ENCODE results near the gene ARL13B. TPM values are rescaled to one million over a fixed set of nuclear protein-coding genes. Genes with fewer than 3 reads are reported as not detected.

The ARL13B gene
- total RNA-seq, 2 donors from 2014 or later: 9.9 to 15.6 TPM

DNA sequence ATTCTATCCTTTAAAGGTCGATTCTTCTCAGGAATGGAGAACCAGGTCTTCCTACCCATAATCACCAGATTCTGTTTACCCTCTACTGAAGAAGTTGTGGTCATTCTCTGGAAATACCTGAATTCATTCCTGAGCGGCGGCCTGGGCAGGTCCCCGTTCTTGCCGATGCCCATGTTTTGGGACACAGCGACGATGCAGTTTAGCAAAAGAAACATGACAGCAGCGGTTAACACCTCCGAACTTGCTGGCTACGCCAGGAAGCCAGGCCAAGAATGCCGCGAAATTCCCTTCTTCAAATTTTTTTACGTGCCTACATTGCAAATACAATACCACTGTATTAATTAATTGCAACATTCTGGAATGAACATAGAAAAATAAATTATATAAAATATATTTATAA, 81.3 kb downstream of the ARL13B start:
- ATAC-seq (no peak), DNase-seq (ENCODE audit: low spot score) (no peak)
- Mint-ChIP-seq H3K36me3 (peaks cover 4% of the 10 kb centered on the region), H3K4me3 (no peak overlapping the region), H3K9me3 (no peaks in the 10 kb centered on the region), H3K27me3 (no peaks in the 10 kb centered on the region), H3K4me1 (ENCODE audit: low read depth in 2 of 2) (peaks cover 23 to 41% of the 10 kb centered on the region in 2 donors), H3K27ac (no peak overlapping the region)

DNA sequence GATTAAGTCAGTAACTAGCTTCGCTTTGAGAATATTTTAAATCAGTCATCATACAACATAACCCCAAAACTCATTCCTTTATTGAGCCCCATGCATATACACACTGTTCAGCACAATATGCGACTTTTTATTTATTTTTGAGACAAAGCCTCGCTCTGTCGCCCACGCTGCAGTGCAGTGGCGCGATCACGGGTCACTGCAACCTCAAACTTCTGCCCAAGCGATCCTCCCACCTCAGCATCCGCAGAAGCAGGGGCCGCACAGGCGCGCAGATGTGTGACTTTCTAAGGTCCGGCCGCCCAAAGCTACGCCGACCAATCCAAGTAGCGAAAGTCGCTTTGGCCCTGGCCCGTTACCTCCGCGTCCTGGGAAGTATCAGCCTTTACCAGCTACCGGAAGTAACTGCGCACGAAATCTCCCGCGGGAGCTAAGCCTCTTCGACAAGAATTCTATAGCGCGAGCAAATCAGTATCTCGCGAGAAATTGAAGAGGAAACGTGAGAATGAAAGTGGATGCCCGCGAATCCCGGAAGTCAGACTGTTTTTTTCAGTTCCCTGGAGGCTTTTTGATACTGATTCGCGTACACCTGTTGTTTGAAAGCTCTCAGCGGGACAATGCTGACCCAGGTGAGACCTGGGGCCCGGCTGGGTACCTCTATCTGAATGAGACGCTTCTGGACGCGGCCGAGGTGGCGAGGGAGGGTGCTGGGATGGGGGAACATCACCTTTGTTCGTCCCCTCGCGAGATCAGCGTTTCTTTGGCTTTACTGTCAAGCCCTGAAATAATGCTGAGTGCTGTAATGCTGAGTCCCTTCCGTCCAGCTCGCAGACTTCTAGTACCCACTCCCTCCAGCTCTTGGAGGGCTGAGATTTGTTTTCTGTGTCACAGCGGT, 82.8 kb downstream of the ARL13B start, which contains the start of the genes DHFR2 and NSUN3:
DHFR2 (minus strand) TSS at position 404 of the 892 bp plus-strand sequence. CDS start 1,405 bp downstream, outside the sequence.
NSUN3 (plus strand) TSS at position 549 of the 892 bp plus-strand sequence; CDS start at position 615, 66 bp downstream.
- H3K36me3 Mint-ChIP-seq: peaks cover 17% of the 10 kb centered on the region
- H3K4me3 Mint-ChIP-seq: peak within 1 kb of the TSS; percentile 98
- ATAC-seq (peak; percentile 94 to 96), DNase-seq (ENCODE audit: low spot score) (peak; percentile 94)
- no peaks in the 10 kb centered on the region for H3K27me3 Mint-ChIP-seq
- H3K9me3 Mint-ChIP-seq: no peaks in the 10 kb centered on the region
- H3K4me1 Mint-ChIP-seq (ENCODE audit: low read depth in 2 of 2): peaks cover 36 to 55% of the 10 kb centered on the region in 2 donors
- H3K27ac Mint-ChIP-seq: peak within 1 kb of the TSS; percentile 98 to 100

DNA sequence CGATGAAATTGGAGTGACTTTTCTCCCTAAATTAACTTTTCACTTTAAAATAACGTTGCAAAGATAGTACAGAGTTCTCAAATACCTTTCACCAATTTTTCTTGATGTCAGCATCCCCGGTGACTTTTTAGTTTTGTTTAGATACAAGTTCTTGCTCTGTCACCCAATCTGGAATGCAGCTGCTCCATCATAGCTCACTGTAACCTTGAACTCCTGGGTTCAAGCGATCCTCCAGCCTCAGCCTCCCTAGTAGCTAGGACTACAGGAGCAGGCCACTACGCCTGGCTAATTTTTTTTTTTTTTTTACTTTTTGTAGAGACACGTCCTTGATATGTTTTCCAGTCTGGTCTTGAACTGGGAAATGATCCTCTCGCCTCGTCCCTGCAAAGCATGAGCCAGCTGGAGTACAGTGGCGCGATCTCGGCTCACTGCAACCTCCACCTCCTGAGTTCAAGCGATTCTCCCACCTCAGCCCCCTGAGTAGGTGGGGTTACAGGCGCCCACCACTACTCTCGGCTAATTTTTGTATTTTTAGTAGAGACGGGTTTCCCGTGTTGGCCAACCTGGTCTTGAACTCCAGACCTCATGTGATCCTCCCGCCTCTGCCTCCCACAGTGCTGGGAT, 83.7 kb downstream of the ARL13B start:
- H3K4me1 Mint-ChIP-seq (ENCODE audit: low read depth in 2 of 2): peaks cover 34 to 54% of the 10 kb centered on the region in 2 donors
- ATAC-seq (no peak), DNase-seq (ENCODE audit: low spot score) (no peak)
- H3K27ac Mint-ChIP-seq: peak overlapping the region; percentile 98 to 100
- H3K27me3 Mint-ChIP-seq: no peaks in the 10 kb centered on the region
- H3K36me3 Mint-ChIP-seq: peaks cover 21% of the 10 kb centered on the region
- H3K9me3 Mint-ChIP-seq: no peaks in the 10 kb centered on the region
- H3K4me3 Mint-ChIP-seq: peak overlapping the region; percentile 98

DNA sequence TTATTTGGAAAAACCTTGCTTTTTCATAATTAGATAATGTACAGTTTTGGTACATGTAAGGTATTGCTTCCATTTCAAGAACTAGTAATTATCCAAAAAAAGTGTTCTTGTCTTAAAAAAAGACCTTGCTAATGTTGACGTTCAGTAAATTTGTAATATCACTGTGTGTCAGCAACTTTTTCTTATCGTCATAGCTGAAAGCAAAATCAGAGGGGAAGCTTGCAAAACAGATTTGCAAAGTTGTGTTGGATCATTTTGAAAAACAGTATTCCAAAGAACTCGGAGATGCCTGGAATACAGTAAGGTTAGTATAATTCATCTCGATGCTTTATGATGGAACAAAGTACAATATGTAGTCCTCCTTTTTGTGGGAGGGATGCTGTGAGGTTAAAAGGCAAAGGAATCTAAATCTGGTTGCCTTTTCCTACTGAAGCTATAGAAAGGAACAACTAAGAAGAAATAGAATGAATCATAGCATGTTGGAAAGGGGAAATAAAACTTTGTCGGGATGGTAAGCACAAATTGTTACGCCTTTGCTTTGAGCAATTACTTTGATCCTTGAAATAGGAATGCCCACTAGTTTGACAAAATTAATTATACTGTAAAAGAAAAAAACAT, 84.4 kb downstream of the ARL13B start:
- Mint-ChIP-seq H3K27me3 (no peaks in the 10 kb centered on the region), H3K36me3 (peaks cover 21% of the 10 kb centered on the region), H3K4me3 (peak overlapping the region; percentile 98), H3K9me3 (no peaks in the 10 kb centered on the region), H3K4me1 (ENCODE audit: low read depth in 2 of 2) (peaks cover 38 to 59% of the 10 kb centered on the region in 2 donors), H3K27ac (peak overlapping the region; percentile 98 to 100)
- ATAC-seq: no peak
- DNase-seq (ENCODE audit: low spot score): no peak

- Mint-ChIP-seq H3K4me1 (ENCODE audit: low read depth in 2 of 2) (peaks cover 38 to 60% of the 10 kb centered on the region in 2 donors), H3K36me3 (peaks cover 21% of the 10 kb centered on the region), H3K9me3 (no peaks in the 10 kb centered on the region), H3K27ac (peak overlapping the region; percentile 98 to 100), H3K27me3 (no peaks in the 10 kb centered on the region), H3K4me3 (peak overlapping the region; percentile 98)
- no peak for ATAC-seq
- DNase-seq (ENCODE audit: low spot score): no peak
Observed at GRCh38 chr3:94065122-94065521, 85.2 kb downstream of the ARL13B start.

- ATAC-seq (no peak), DNase-seq (ENCODE audit: low spot score) (no peak)
- H3K4me3 Mint-ChIP-seq: no peak overlapping the region
- H3K27ac Mint-ChIP-seq: peak overlapping the region; percentile 51 to 69
- H3K27me3 Mint-ChIP-seq: no peaks in the 10 kb centered on the region
- H3K4me1 Mint-ChIP-seq (ENCODE audit: low read depth in 2 of 2): peaks cover 41 to 54% of the 10 kb centered on the region in 2 donors
- H3K36me3 Mint-ChIP-seq: peaks cover 17% of the 10 kb centered on the region
- H3K9me3 Mint-ChIP-seq: no peaks in the 10 kb centered on the region
Observed at GRCh38 chr3:94065819-94066480, 86.0 kb downstream of the ARL13B start.

DNA sequence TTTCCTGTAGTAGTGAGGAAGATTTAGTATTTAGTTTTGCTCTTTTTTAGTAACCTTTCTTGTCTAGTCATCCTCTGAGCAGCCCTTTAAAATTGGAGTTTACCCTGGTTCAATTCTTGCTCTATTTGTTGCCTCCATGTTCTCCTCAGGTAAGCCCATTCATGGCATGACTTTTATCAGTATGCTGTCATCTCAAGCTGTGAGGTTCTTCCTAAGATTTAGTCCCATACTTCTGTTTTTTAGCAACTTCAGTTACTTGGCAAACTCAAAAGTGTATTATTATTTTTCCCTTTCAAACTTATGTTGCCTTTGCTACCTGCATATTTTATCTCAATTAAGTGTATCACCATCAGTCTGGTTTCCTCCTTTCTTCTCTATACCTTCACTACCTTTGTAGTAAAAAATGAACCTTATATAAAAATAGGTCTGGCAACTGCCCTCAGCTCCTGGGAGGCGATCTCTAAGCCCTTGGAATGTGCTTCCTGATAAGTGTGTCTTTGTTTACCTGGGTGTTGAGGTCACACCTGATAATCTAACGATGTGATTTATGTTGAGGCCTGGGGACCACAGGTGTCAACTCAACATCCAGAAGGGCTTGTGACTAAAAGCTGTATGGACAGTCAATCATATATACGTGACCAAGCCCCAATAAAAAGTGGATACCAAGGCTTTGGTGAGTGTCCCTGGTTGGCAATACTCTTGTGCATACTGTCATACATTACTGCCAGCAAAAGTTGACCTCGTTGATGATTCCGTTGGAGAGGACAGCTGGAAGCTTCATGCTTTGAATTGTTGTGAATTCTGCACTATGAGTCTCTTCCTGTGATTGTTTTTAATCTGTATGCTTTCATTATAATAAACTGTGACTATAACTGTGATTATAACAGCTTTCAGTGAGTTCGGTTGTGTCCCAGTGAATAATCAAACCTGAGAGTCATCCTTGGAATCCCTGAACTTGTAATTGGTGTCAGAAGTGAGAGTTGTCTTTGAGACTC, 86.8 kb downstream of the ARL13B start:
- DNase-seq (ENCODE audit: low spot score): no peak
- Mint-ChIP-seq H3K4me1 (ENCODE audit: low read depth in 2 of 2) (peaks cover 44 to 57% of the 10 kb centered on the region in 2 donors), H3K27ac (peak overlapping the region; percentile 51 to 69), H3K36me3 (peaks cover 17% of the 10 kb centered on the region), H3K9me3 (no peaks in the 10 kb centered on the region), H3K27me3 (no peaks in the 10 kb centered on the region), H3K4me3 (peak overlapping the region; percentile 52)
- ATAC-seq: no peak

- peak overlapping the region in 1 of 2 donors; percentile 68 for H3K27ac Mint-ChIP-seq
- peaks cover 35% of the 10 kb centered on the region for H3K36me3 Mint-ChIP-seq
- no peak for DNase-seq (ENCODE audit: low spot score)
- H3K4me3 Mint-ChIP-seq: no peak overlapping the region
- H3K4me1 Mint-ChIP-seq (ENCODE audit: low read depth in 2 of 2): peaks cover 53 to 65% of the 10 kb centered on the region in 2 donors
- no peak for ATAC-seq
- no peaks in the 10 kb centered on the region for H3K9me3 Mint-ChIP-seq
- H3K27me3 Mint-ChIP-seq: no peaks in the 10 kb centered on the region
Observed at GRCh38 chr3:94069194-94069813, 89.3 kb downstream of the ARL13B start.

DNA sequence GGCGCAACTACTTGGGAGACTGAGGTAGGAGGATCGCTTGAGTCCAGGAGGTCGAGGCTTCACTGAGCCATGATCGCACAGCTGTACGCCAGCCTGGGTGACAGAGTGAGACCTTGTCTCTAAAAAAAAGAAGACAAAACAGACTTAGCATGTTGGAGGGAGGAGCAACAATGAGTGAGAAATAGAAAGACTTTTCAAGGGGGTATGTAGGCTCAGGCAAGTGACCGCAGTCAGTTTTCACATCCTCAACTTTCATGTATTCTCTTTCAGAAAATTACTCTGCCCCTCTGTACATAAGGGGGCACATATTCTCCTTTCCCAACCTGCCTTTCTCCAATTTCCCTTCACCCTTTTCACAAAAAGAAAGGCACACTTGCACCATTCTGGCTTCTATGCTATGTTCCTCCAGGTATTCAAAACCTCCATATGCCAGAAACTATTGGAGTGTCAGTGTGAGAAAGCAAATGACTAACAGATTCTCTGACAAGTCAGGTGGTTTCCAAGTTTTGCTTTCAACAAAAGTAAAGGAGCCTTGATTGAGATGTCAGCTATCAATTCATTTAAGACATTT, 90.5 kb downstream of the ARL13B start:
- H3K9me3 Mint-ChIP-seq: no peaks in the 10 kb centered on the region
- no peak overlapping the region for H3K4me3 Mint-ChIP-seq
- H3K27me3 Mint-ChIP-seq: no peaks in the 10 kb centered on the region
- H3K36me3 Mint-ChIP-seq: peaks cover 39% of the 10 kb centered on the region
- peaks cover 51 to 58% of the 10 kb centered on the region in 2 donors for H3K4me1 Mint-ChIP-seq (ENCODE audit: low read depth in 2 of 2)
- ATAC-seq: no peak
- no peak for DNase-seq (ENCODE audit: low spot score)
- H3K27ac Mint-ChIP-seq: no peak overlapping the region

DNA sequence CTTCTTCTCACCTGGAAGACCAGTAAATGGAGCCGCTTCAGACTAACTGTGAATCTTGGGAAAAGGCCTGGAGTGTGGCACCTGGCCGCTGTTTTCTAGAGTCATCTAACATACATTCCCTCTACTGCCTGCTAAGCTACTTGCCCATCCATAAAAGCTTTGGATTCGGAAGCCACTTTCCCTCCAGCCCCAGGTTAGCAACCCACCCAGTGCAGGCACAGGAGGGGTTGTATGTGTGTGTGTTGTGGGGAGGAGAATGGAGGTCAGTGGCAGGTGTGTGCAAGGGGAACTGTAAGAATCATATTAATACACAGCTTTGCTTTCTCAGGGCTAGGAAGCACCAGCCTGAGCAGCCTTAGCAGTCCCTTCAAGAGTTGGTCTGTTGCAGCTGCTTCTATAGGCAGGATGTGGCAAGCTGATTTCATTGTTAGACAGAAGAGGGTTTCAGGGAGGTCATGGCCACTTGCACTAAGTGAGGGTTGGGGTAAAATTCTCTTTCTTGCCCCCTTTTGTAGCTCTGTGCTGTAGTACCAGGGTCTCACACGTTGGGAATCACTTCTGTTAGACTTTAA, 91.8 kb downstream of the ARL13B start:
- Mint-ChIP-seq H3K27ac (peak overlapping the region in 1 of 2 donors; percentile 31), H3K27me3 (no peaks in the 10 kb centered on the region), H3K4me3 (no peak overlapping the region), H3K4me1 (ENCODE audit: low read depth in 2 of 2) (peaks cover 46 to 48% of the 10 kb centered on the region in 2 donors), H3K36me3 (peaks cover 41% of the 10 kb centered on the region), H3K9me3 (no peaks in the 10 kb centered on the region)
- ATAC-seq (peak in 1 of 2 donors; percentile 38), DNase-seq (ENCODE audit: low spot score) (no peak)

DNA sequence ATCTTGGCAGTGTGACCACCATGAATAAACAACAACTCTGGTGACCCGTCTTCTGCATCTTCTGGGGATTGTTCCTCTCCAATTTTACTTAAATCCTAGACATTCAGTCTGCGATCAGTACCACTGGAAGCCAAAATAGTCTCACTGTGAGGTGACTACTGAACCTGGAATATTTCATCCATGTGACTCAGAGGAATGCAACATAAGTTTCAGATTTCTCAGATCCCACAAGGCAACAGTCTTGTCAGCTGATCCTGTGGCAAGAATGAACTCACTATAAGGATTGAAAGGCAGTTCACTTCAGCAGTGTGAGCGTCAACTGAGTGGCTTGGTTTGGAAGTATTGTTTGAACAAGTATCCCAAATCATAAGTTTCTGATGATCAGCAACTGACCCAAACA, 96.1 kb downstream of the ARL13B start:
- Mint-ChIP-seq H3K27ac (no peak overlapping the region), H3K27me3 (no peaks in the 10 kb centered on the region), H3K4me1 (ENCODE audit: low read depth in 2 of 2) (peaks cover 51 to 52% of the 10 kb centered on the region in 2 donors), H3K9me3 (no peaks in the 10 kb centered on the region), H3K4me3 (no peak overlapping the region), H3K36me3 (peaks cover 42% of the 10 kb centered on the region)
- no peak for ATAC-seq
- no peak for DNase-seq (ENCODE audit: low spot score)
